ENCODE data around the gene KCNMA1.

Gene KCNMA1

GRCh38 chr10:77636282-77636966 lies 1.2 kb downstream of the KCNMA1 start:
- TF ChIP-seq, protein P1, sequence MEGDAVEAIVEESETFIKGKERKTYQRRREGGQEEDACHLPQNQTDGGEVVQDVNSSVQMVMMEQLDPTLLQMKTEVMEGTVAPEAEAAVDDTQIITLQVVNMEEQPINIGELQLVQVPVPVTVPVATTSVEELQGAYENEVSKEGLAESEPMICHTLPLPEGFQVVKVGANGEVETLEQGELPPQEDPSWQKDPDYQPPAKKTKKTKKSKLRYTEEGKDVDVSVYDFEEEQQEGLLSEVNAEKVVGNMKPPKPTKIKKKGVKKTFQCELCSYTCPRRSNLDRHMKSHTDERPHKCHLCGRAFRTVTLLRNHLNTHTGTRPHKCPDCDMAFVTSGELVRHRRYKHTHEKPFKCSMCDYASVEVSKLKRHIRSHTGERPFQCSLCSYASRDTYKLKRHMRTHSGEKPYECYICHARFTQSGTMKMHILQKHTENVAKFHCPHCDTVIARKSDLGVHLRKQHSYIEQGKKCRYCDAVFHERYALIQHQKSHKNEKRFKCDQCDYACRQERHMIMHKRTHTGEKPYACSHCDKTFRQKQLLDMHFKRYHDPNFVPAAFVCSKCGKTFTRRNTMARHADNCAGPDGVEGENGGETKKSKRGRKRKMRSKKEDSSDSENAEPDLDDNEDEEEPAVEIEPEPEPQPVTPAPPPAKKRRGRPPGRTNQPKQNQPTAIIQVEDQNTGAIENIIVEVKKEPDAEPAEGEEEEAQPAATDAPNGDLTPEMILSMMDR (IDR thresholded peaks at IDR 0.05), result no peak
- Histone ChIP-seq H3K4me3 (ENCODE audit: low read depth in 1 of 2, low read length in 1 of 2) (no peak overlapping the region), H3K27ac (no peak overlapping the region), H3K36me3 (no peaks in the 10 kb centered on the region), H3K4me1 (ENCODE audit: control insufficient read depth in 1 of 2, insufficient read depth in 1 of 2, low read depth in 1 of 2, low read length in 1 of 2) (peaks cover 0 to 19% of the 10 kb centered on the region in 2 experiments), H3K27me3 (peaks cover 96% of the 10 kb centered on the region), H3K9me3 (no peaks in the 10 kb centered on the region)

- TF ChIP-seq, protein P1 (IDR thresholded peaks at IDR 0.05), result no peak
- Histone ChIP-seq H3K4me3 (ENCODE audit: low read depth in 1 of 2, low read length in 1 of 2) (no peak overlapping the region), H3K27ac (no peak overlapping the region)
Measured at GRCh38 chr10:77635402-77636227, 2.0 kb downstream of the KCNMA1 start.

GRCh38 chr10:77634939-77635338 lies 2.7 kb downstream of the KCNMA1 start:
- Histone ChIP-seq H3K4me1 (ENCODE audit: control insufficient read depth in 1 of 2, insufficient read depth in 1 of 2, low read depth in 1 of 2, low read length in 1 of 2) (peaks cover 0 to 14% of the 10 kb centered on the region in 2 experiments), H3K27ac (no peak overlapping the region), H3K36me3 (no peaks in the 10 kb centered on the region), H3K4me3 (ENCODE audit: low read depth in 1 of 2, low read length in 1 of 2) (no peak overlapping the region), H3K9me3 (no peaks in the 10 kb centered on the region), H3K27me3 (peaks cover 89% of the 10 kb centered on the region)
- TF ChIP-seq, protein P1 (IDR thresholded peaks at IDR 0.05), result no peak

More at GRCh38 chr10:77635402-77636227, 2.0 kb downstream of the KCNMA1 start:
- Histone ChIP-seq H3K36me3 (no peaks in the 10 kb centered on the region), H3K4me1 (ENCODE audit: control insufficient read depth in 1 of 2, insufficient read depth in 1 of 2, low read depth in 1 of 2, low read length in 1 of 2) (peaks cover 0 to 14% of the 10 kb centered on the region in 2 experiments), H3K27me3 (peaks cover 96% of the 10 kb centered on the region), H3K9me3 (no peaks in the 10 kb centered on the region)

GRCh38 chr10:77633376-77633775 lies 4.2 kb downstream of the KCNMA1 start:
- Histone ChIP-seq H3K4me1 (ENCODE audit: control insufficient read depth in 1 of 2, insufficient read depth in 1 of 2, low read depth in 1 of 2, low read length in 1 of 2) (peaks cover 0 to 13% of the 10 kb centered on the region in 2 experiments), H3K27me3 (peaks cover 74% of the 10 kb centered on the region), H3K9me3 (no peaks in the 10 kb centered on the region), H3K4me3 (ENCODE audit: low read depth in 1 of 2, low read length in 1 of 2) (no peak overlapping the region), H3K27ac (no peak overlapping the region), H3K36me3 (no peaks in the 10 kb centered on the region)
- TF ChIP-seq, protein P1 (IDR thresholded peaks at IDR 0.05), result no peak

DNA sequence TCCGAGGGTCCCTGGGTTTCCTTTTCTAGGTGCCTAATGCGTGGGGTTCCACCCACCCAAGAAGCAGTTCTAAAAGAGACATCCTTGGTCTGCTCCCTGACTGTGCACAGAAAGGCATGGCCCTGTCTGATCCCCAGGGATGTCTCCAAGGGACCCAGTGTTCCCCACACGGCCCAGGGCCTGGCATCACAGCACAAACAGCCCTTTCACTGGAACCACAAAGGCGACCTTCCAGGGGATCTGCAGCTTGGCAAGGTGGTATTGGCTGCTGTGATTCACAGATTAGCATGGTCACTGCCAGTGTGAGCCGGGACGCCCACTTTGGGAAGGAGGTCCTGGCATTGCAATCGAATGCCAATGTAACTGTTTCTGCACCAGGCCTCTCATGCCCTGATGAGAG lies 6.4 kb downstream of the KCNMA1 start:
- Histone ChIP-seq H3K27me3 (peaks cover 52% of the 10 kb centered on the region), H3K27ac (no peak overlapping the region), H3K4me1 (ENCODE audit: control insufficient read depth in 1 of 2, insufficient read depth in 1 of 2, low read depth in 1 of 2, low read length in 1 of 2) (no peaks in the 10 kb centered on the region), H3K4me3 (ENCODE audit: low read depth in 1 of 2, low read length in 1 of 2) (no peak overlapping the region), H3K36me3 (no peaks in the 10 kb centered on the region), H3K9me3 (no peaks in the 10 kb centered on the region)
- TF ChIP-seq, protein P1 (IDR thresholded peaks at IDR 0.05), result no peak
